Glutamatergic neuron (in vitro differentiated cells): ENCODE measurements around the gene XRN2. TPM values are rescaled to one million over a fixed set of nuclear protein-coding genes. Genes with fewer than 3 reads are reported as not detected.

Experiments used
- DNase-seq: peaks from one replicate; pipeline ENCODE4 v3.0.0; 2022
- H3K27ac Mint-ChIP-seq: one replicate; pipeline ENCODE4 v1.8.0; 2020; ENCODE audit warnings: mild to moderate bottlenecking, mixed read lengths, inconsistent platforms; ENCODE audit not compliant: unreplicated experiment
- H3K27me3 Mint-ChIP-seq: one replicate; pipeline ENCODE4 v1.8.0; 2020; ENCODE audit warnings: mild to moderate bottlenecking, moderate library complexity, mixed read lengths, inconsistent platforms; ENCODE audit not compliant: unreplicated experiment
- H3K36me3 Mint-ChIP-seq: one replicate; pipeline ENCODE4 v1.8.0; 2020; ENCODE audit warnings: mild to moderate bottlenecking, mixed read lengths, inconsistent platforms; ENCODE audit not compliant: unreplicated experiment
- H3K4me1 Mint-ChIP-seq: one replicate; pipeline ENCODE4 v1.8.0; 2020; ENCODE audit warnings: mild to moderate bottlenecking, low read depth, mixed read lengths, inconsistent platforms; ENCODE audit not compliant: unreplicated experiment
- H3K4me3 Mint-ChIP-seq: one replicate; pipeline ENCODE4 v1.8.0; 2020; ENCODE audit warnings: mild to moderate bottlenecking, mixed read lengths, inconsistent platforms; ENCODE audit not compliant: unreplicated experiment
- H3K9me3 Mint-ChIP-seq: one replicate; pipeline ENCODE4 v1.8.0; 2020; ENCODE audit warnings: mild to moderate bottlenecking, moderate library complexity, mixed read lengths, inconsistent platforms; ENCODE audit not compliant: unreplicated experiment
- total RNA-seq: library from RNA; stranded (reverse); fragmentation: NEBNext Ultra II Directional; extraction: Animal tissue kit (Norgen Biotek cat#: 25700); gene quantifications from one replicate; pipeline ENCODE4 v1.2.1, GENCODE V29; 2021; ENCODE audit not compliant: unreplicated experiment
- TF ChIP-seq, protein P1 (sequence below): fragments of 200-600 bp; sonication (generic); IDR thresholded peaks from one replicate; pipeline ENCODE4 v1.5.0; 2021; ENCODE audit not compliant: partially characterized antibody, unreplicated experiment

XRN2 gene
- total RNA-seq, 1 donor from 2014 or later = 86.2 TPM

- H3K4me3 Mint-ChIP-seq = peak overlapping the region; percentile 52
These were observed 92.8 kb downstream of the XRN2 start for GRCh38 chr20:21395666-21396598.

GRCh38 chr20:21396599-21397340, 93.6 kb downstream of the XRN2 start:
- H3K4me3 Mint-ChIP-seq = no peak overlapping the region

More at GRCh38 chr20:21395666-21396598, 92.8 kb downstream of the XRN2 start:
- H3K27me3 Mint-ChIP-seq = peaks cover 29% of the 10 kb centered on the region
- H3K9me3 Mint-ChIP-seq = peaks cover 14% of the 10 kb centered on the region
- no peak overlapping the region for H3K27ac Mint-ChIP-seq
- peak; percentile 46 for DNase-seq
- H3K4me1 Mint-ChIP-seq = peaks cover 6% of the 10 kb centered on the region
- no peaks in the 10 kb centered on the region for H3K36me3 Mint-ChIP-seq
- TF ChIP-seq, protein P1, sequence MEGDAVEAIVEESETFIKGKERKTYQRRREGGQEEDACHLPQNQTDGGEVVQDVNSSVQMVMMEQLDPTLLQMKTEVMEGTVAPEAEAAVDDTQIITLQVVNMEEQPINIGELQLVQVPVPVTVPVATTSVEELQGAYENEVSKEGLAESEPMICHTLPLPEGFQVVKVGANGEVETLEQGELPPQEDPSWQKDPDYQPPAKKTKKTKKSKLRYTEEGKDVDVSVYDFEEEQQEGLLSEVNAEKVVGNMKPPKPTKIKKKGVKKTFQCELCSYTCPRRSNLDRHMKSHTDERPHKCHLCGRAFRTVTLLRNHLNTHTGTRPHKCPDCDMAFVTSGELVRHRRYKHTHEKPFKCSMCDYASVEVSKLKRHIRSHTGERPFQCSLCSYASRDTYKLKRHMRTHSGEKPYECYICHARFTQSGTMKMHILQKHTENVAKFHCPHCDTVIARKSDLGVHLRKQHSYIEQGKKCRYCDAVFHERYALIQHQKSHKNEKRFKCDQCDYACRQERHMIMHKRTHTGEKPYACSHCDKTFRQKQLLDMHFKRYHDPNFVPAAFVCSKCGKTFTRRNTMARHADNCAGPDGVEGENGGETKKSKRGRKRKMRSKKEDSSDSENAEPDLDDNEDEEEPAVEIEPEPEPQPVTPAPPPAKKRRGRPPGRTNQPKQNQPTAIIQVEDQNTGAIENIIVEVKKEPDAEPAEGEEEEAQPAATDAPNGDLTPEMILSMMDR = no peak

GRCh38 chr20:21397341-21398108, 94.4 kb downstream of the XRN2 start, which contains the start of gene NKX2-4:
NKX2-4 (minus strand) TSS chr20:21397526; CDS start chr20:21397399, 127 bp downstream.
- Mint-ChIP-seq H3K36me3 (no peaks in the 10 kb centered on the region), H3K9me3 (peaks cover 10% of the 10 kb centered on the region), H3K4me3 (peak within 1 kb of the TSS; percentile 70), H3K27me3 (peaks cover 26% of the 10 kb centered on the region), H3K4me1 (no peaks in the 10 kb centered on the region), H3K27ac (no peak within 1 kb of the TSS)
- TF ChIP-seq, protein P1 = no peak
- no peak for DNase-seq

More at GRCh38 chr20:21396599-21397340, 93.6 kb downstream of the XRN2 start:
- peak; percentile 49 for DNase-seq
- Mint-ChIP-seq H3K36me3 (no peaks in the 10 kb centered on the region), H3K27me3 (peaks cover 27% of the 10 kb centered on the region), H3K9me3 (peaks cover 12% of the 10 kb centered on the region), H3K4me1 (peaks cover 2% of the 10 kb centered on the region), H3K27ac (no peak overlapping the region)
- TF ChIP-seq, protein P1 = no peak

GRCh38 chr20:21398109-21399004, 95.2 kb downstream of the XRN2 start:
- TF ChIP-seq, protein P1 = no peak
- H3K9me3 Mint-ChIP-seq = peaks cover 7% of the 10 kb centered on the region
- peaks cover 21% of the 10 kb centered on the region for H3K27me3 Mint-ChIP-seq
- H3K36me3 Mint-ChIP-seq = no peaks in the 10 kb centered on the region
- no peak overlapping the region for H3K4me3 Mint-ChIP-seq
- H3K4me1 Mint-ChIP-seq = no peaks in the 10 kb centered on the region
- no peak overlapping the region for H3K27ac Mint-ChIP-seq
- no peak for DNase-seq
